Fibroblast of mammary gland (primary cell): Measurements from ENCODE around the gene LAMB4.

ENCODE experiments used
- DNase-seq: peaks from one replicate; pipeline ENCODE4 v3.0.0-alpha.2; 2010; ENCODE audit warnings: low read depth
- H3K4me3 ChIP-seq: 2 replicates; pipeline ENCODE4 v1.5.1; 2011; ENCODE audit warnings: low read depth, mild to moderate bottlenecking, low read length, moderate library complexity; ENCODE audit not compliant: control insufficient read depth
- CTCF ChIP-seq: conservative IDR thresholded peaks from 2 replicates; pipeline ENCODE4 v1.5.1; 2011; ENCODE audit warnings: low read depth, low read length, inconsistent platforms; ENCODE audit not compliant: control insufficient read depth, insufficient read depth

Gene LAMB4

DNA sequence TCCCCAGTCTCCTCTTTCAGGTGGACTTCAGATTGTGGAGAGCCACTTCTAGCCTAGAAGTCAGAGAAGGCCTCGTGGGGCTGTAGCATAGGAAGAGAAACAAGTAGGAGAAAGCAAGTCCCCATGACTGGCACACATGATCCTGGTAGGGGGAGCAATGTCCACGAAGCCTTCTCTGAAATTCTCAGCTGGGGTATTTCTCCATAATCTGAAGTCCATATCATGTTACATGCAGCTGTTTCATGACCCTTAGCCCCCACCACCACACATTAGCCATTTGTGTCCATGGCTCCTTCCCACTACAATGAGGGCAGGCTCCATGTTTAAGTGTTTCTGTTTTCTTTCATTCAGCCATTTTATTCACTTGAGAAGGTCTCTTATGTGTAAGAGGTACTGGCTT is 43.2 kb downstream of the LAMB4 start:
- no peak for DNase-seq
- no peak overlapping the region for H3K4me3 ChIP-seq
- TF ChIP-seq CTCF, result no peak

DNA sequence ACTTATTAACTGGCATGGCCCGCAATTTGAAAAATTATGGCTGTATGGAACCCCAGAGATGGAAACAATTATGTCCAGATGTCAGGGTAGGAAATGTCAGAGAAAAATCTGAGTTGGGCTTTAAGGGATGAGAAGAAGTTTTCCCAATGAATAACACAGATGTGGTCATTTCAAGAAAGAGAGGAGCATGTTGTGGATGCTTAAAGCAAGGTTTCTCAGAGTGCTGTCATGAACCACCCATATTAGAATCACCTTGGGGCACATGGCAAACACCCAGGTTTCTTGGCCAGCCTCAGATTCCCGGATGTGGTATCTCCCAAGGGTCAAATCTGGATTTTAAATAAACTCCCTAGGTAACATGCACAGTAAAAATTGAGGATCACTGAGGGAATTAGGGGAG is 43.6 kb downstream of the LAMB4 start:
- H3K4me3 ChIP-seq, result no peak overlapping the region
- TF ChIP-seq CTCF, result no peak
- DNase-seq, result peak; percentile 58

DNA sequence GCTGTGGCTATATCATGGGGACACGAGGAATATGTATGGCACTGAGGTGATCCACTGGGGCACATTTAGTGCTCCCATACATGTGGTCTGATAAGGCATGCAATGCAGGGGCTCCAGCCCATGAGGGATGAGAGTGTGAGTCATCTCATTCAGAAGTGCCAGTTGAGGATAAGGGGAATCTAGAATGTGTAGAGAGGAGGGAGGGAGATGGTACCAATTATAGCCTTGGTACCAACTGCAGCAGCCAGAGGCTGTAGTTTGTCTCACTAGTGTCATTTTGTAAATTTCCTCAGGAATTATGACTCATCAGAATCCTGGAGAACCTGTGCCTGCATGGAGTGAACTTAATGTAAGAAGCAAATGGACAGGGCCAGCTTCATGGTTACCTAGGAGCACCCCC is 46.2 kb downstream of the LAMB4 start:
- H3K4me3 ChIP-seq, result no peak overlapping the region
- peak; percentile 40 for DNase-seq
- TF ChIP-seq CTCF, result no peak

- no peak for TF ChIP-seq CTCF
- no peak overlapping the region for H3K4me3 ChIP-seq
- DNase-seq, result peak; percentile 93
Measured at GRCh38 chr7:108079648-108080591, 50.2 kb downstream of the LAMB4 start.

DNA sequence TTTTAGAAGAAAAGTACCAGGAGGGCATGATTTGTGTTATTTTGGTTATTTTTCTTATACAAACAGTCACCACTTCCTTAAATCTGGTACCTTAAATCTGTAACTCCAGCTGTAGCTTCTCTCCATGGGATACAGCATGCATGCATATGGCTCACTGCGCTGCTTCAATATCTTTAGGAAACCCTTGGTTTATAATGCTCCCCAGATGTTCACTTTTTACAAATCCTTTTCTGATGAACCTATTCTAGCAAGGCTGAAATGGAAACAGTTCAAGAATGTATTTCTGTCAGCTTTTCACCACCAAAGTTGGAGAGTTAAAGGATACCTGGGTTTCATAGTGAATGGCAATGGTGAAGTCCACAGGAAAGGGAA is 50.9 kb downstream of the LAMB4 start:
- TF ChIP-seq CTCF, result no peak
- no peak overlapping the region for H3K4me3 ChIP-seq
- DNase-seq, result no peak

DNA sequence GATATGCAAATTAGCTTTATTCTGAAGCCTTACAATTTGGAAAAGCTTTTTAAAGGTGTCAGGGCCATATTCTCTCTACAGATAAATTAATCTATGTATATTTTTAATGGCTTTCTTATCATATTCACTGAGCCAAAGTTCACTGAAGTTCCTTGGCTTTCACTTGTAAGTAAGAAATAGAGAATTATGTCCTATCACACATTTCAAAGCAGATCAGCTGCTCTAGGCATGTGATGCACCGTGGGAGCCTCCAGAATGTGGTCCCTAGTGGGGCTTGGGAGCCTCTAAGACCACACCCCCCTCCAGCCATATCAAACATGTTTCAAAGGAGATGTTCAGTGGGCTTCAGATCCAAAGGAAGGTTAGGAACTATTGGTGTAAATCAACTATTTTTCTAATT is 51.5 kb downstream of the LAMB4 start:
- no peak for DNase-seq

More for the DNA sequence above, 51.5 kb downstream of the LAMB4 start:
- H3K4me3 ChIP-seq, result no peak overlapping the region
- TF ChIP-seq CTCF, result no peak
